Fibroblast of pulmonary artery (primary cell): Measurements from ENCODE around the gene QDPR.

ENCODE experiments used
- DNase-seq: peaks from one replicate; pipeline ENCODE4 v3.0.0-alpha.2; 2010; ENCODE audit warnings: low read depth
- H3K4me3 ChIP-seq: replicated peaks from 2 replicates; pipeline ENCODE4 v1.5.1; 2011; ENCODE audit warnings: low read depth, mild to moderate bottlenecking, control low read depth, low read length, moderate library complexity
- CTCF ChIP-seq: IDR thresholded peaks from 2 replicates; pipeline ENCODE4 v1.5.1; 2011; ENCODE audit warnings: mild to moderate bottlenecking, control low read depth, low read length, inconsistent platforms; ENCODE audit errors: missing control alignments

Gene QDPR

GRCh38 chr4:17436750-17437090 is 75.2 kb downstream of the QDPR start:
- H3K4me3 ChIP-seq: no peak overlapping the region
- no peak for DNase-seq
- no peak for TF ChIP-seq CTCF
